HepG2 (cell line): ENCODE results near the gene SRP68. TPM values are rescaled to one million over a fixed set of nuclear protein-coding genes. Genes with fewer than 3 reads are reported as not detected.

Experiments
- ATAC-seq: fragments of 200-7000 bp; cut with Tn5 transposase; 3 replicates; pipeline ENCODE4 v1.9.1; 2020; ENCODE audit warnings: mild to moderate bottlenecking, moderate library complexity
- BruUV-seq: library from RNA; stranded (reverse); fragments of 400-500 nt; replicated peaks from 2 replicates; lab custom pipeline; 2021; lab: Mats Ljungman, UMichigan
- CTCF ChIA-PET: fragments of 300-600 bp; formaldehyde crosslinking; extraction: SDS; loops from one replicate; lab custom pipeline; 2021; ENCODE audit warnings: low total read pairs, inconsistent platforms, low intra/inter-chr PET ratio; lab: Yijun Ruan, JAX
- POLR2A ChIA-PET: fragments of 350-600 bp; sonication (Branson Sonifier 250); formaldehyde crosslinking; loops from one replicate; lab custom pipeline; 2020; ENCODE audit warnings: antibody characterized with exemption, inconsistent platforms; lab: Yijun Ruan, JAX
- DNase-seq: peaks from one replicate; pipeline ENCODE4 v3.0.0-alpha.2; 2015; ENCODE audit warnings: low spot score
- FAIRE-seq: peaks from 3 replicates; lab custom pipeline; 2011; peaks lifted over from hg19 to GRCh38; lab: Jason Lieb, UNC
- H2AFZ ChIP-seq: one replicate; pipeline ENCODE4 v1.6.1; 2011; ENCODE audit warnings: low read length, inconsistent platforms
- H3K27ac ChIP-seq: fragments of 300-600 bp; 3 replicates; pipeline ENCODE4 v1.8.0; 2011; ENCODE audit warnings: mixed run types, mild to moderate bottlenecking, mixed read lengths, low read length, inconsistent platforms; ENCODE audit not compliant: insufficient read depth; ENCODE audit errors: extremely low read length
- H3K27me3 ChIP-seq, 2 experiments: fragments of 200-600 bp in 1 of 2; 2 replicates in 1 of 2; 3 replicates in 1 of 2; pipeline versions ENCODE4 v1.6.0 to v1.8.0; 2011; ENCODE audit warnings: low read length in 2 of 2, mild to moderate bottlenecking in 2 of 2, moderate library complexity in 2 of 2, inconsistent platforms in 1 of 2; ENCODE audit not compliant: insufficient read depth in 2 of 2, control insufficient read depth in 1 of 2
- H3K36me3 ChIP-seq, 2 experiments: fragments of 200-600 bp in 1 of 2; replicated peaks in 1 of 2; 2 replicates in 1 of 2; 3 replicates in 1 of 2; pipeline versions ENCODE4 v1.5.1 to v1.8.0; 2011; ENCODE audit warnings: low read length in 2 of 2, inconsistent platforms in 1 of 2; ENCODE audit not compliant: insufficient read depth in 2 of 2, control insufficient read depth in 1 of 2
- H3K4me1 ChIP-seq: 2 replicates; pipeline ENCODE4 v1.5.1; 2012; ENCODE audit warnings: low read length, inconsistent platforms; ENCODE audit not compliant: insufficient read depth
- H3K4me2 ChIP-seq: 2 replicates; pipeline ENCODE4 v1.6.0; 2011; ENCODE audit warnings: low read depth, low read length, inconsistent platforms
- H3K4me3 ChIP-seq, 3 experiments: fragments of 200-600 bp in 1 of 3; sonication (generic), shearing (Covaris generic) in 1 of 3; replicated peaks in 1 of 3; 2 replicates each; pipeline ENCODE4 v1.5.1; 2011 to 2016; ENCODE audit warnings: low read length in 3 of 3, inconsistent platforms in 2 of 3, low read depth in 2 of 3, mild to moderate bottlenecking in 2 of 3, control low read depth in 1 of 3, mixed read lengths in 1 of 3; ENCODE audit not compliant: insufficient read depth in 1 of 3
- H3K79me2 ChIP-seq: one replicate; pipeline ENCODE4 v1.6.1; 2011; ENCODE audit warnings: low read length, inconsistent platforms; ENCODE audit not compliant: insufficient read depth
- H3K9ac ChIP-seq: 2 replicates; pipeline ENCODE4 v1.6.0; 2011; ENCODE audit warnings: mild to moderate bottlenecking, low read depth, low read length, inconsistent platforms; ENCODE audit not compliant: insufficient read depth
- H3K9me3 ChIP-seq: 2 replicates; pipeline ENCODE4 v1.5.1; 2012; ENCODE audit warnings: mild to moderate bottlenecking, low read length
- H4K20me1 ChIP-seq: 2 replicates; pipeline ENCODE4 v1.6.0; 2011; ENCODE audit warnings: inconsistent platforms, mild to moderate bottlenecking, low read length, moderate library complexity; ENCODE audit not compliant: insufficient read depth
- BCL6 ChIP-seq: IDR thresholded peaks from 2 replicates; pipeline ENCODE4 v1.6.1; 2016; ENCODE audit warnings: missing genetic modification reagents, missing compliant biosample characterization
- CERS6 ChIP-seq: sonication (generic); formaldehyde crosslinking; IDR thresholded peaks from 2 replicates; pipeline ENCODE4 v1.5.0; 2020; ENCODE audit warnings: missing genetic modification reagents
- EP300 ChIP-seq, 3 experiments: sonication (generic) in 1 of 3; formaldehyde crosslinking in 1 of 3; IDR thresholded peaks; 2 replicates each; pipeline versions ENCODE4 v1.5.1 to v1.6.1; 2011 to 2020; ENCODE audit warnings: low read depth in 2 of 3, low read length in 2 of 3, borderline replicate concordance in 1 of 3, improper control_type of control experiment in 1 of 3, mild to moderate bottlenecking in 1 of 3, missing genetic modification reagents in 1 of 3, moderate library complexity in 1 of 3
- ETV6 ChIP-seq: sonication (generic); formaldehyde crosslinking; conservative IDR thresholded peaks from 2 replicates; pipeline ENCODE4 v1.4.0; 2020; ENCODE audit warnings: missing genetic modification reagents
- HOMEZ ChIP-seq: IDR thresholded peaks from 2 replicates; pipeline ENCODE4 v1.6.1; 2016; ENCODE audit warnings: low read depth
- HOXA7 ChIP-seq: sonication (generic); formaldehyde crosslinking; IDR thresholded peaks from 2 replicates; pipeline ENCODE4 v1.8.1; 2022; ENCODE audit warnings: mild to moderate bottlenecking, missing genetic modification reagents, moderate library complexity
- KDM6A ChIP-seq: IDR thresholded peaks from 2 replicates; pipeline ENCODE4 v1.6.1; 2016; ENCODE audit warnings: low read depth
- TEAD2 ChIP-seq: sonication (generic); formaldehyde crosslinking; IDR thresholded peaks from 2 replicates; pipeline ENCODE4 v1.9.0; 2021; ENCODE audit warnings: missing genetic modification reagents
- TERF1 ChIP-seq: sonication (generic); formaldehyde crosslinking; IDR thresholded peaks from 2 replicates; pipeline ENCODE4 v1.8.0; 2022; ENCODE audit warnings: mild to moderate bottlenecking, missing genetic modification reagents, moderate library complexity
- U2AF1 ChIP-seq: fragments of 200-400 bp; formaldehyde crosslinking; optimal IDR thresholded peaks from 2 replicates; pipeline ENCODE3; 2017; ENCODE audit warnings: mild to moderate bottlenecking, low read depth, low read length
- ZNF263 ChIP-seq: sonication (generic); formaldehyde crosslinking; IDR thresholded peaks from 2 replicates; pipeline ENCODE4 v1.4.0; 2020; ENCODE audit warnings: missing genetic modification reagents
- ZNF326 ChIP-seq: sonication (generic); formaldehyde crosslinking; IDR thresholded peaks from 2 replicates; pipeline ENCODE4 v1.4.0; 2020; ENCODE audit warnings: missing genetic modification reagents, borderline replicate concordance
- ZNF777 ChIP-seq: sonication (generic); formaldehyde crosslinking; IDR thresholded peaks from 2 replicates; pipeline ENCODE4 v1.4.0; 2020; ENCODE audit warnings: missing genetic modification reagents
- ZSCAN21 ChIP-seq: sonication (generic); formaldehyde crosslinking; IDR thresholded peaks from 2 replicates; pipeline ENCODE4 v1.8.0; 2022; ENCODE audit warnings: mild to moderate bottlenecking, missing genetic modification reagents, moderate library complexity, borderline replicate concordance
- ZSCAN5A ChIP-seq: sonication (generic); formaldehyde crosslinking; IDR thresholded peaks from 2 replicates; pipeline ENCODE4 v1.8.0; 2022; ENCODE audit warnings: mild to moderate bottlenecking, missing genetic modification reagents, borderline replicate concordance
- ZSCAN9 ChIP-seq: IDR thresholded peaks from 2 replicates; pipeline ENCODE4 v1.6.1; 2016; ENCODE audit warnings: borderline replicate concordance
- WGBS: methylation state at CpG from one replicate; pipeline ENCODE4 v1.1.6; 2017; ENCODE audit warnings: low lambda C conversion rate; 5-methylcytosine and 5-hydroxymethylcytosine counted together
- in situ Hi-C: cut with HindIII; loops from 2 replicates; pipeline ENCODE4 v1.10.0; 2017; ENCODE audit warnings: low pct_unique_long_range_greater_than_20kb; ENCODE audit not compliant: extremely low pct_ligation_motif_present
- intact Hi-C: fragments of 100-400 bp; cut with micrococcal nuclease; formaldehyde crosslinking; loops from one replicate; pipeline ENCODE4 v1.10.0; 2022; ENCODE audit not compliant: unreplicated experiment
- polyA plus RNA-seq, 8 experiments: library from polyadenylated mRNA; depleted of rRNA in 3 of 8; stranded (reverse) in 7 of 8; unstranded in 1 of 8; fragments of >200 nt; fragmentation: Illumina TruSeq in 4 of 8; extraction: Trizol in 4 of 8; gene quantifications; 2 replicates each; pipeline versions ENCODE4 v1.2.1 to v1.2.3, GENCODE V29; 2011 to 2016; ENCODE audit warnings: low read depth in 4 of 8, missing spikeins in 1 of 8, mixed read lengths in 1 of 8; ENCODE audit not compliant: insufficient read depth in 1 of 8
- total RNA-seq, 5 experiments: library from RNA; depleted of rRNA; stranded (reverse); fragments of >200 nt; fragmentation: Illumina TruSeq; extraction: Trizol; gene quantifications; 2 replicates each; pipeline ENCODE4 v1.2.3, GENCODE V29; 2016; ENCODE audit warnings: low read depth in 1 of 5

Gene SRP68
- total and polyA plus RNA-seq, 2 of the 13 experiments (the other 11 are each of a cell fraction or from before 2014, with no cell fraction given) = 39.8 to 74.3 TPM

GRCh38 chr17:76025294-76025693 is 47.0 kb downstream of the SRP68 start:
- no peak for TF ChIP-seq HOXA7
- TF ChIP-seq ZNF777 = no peak
- TF ChIP-seq ETV6 (CRISPR knock-in tag) = no peak
- TF ChIP-seq HOMEZ (CRISPR knock-in tag) = no peak
- no peak for TF ChIP-seq CERS6
- no peak for TF ChIP-seq ZSCAN9 (CRISPR knock-in tag)
- no peak for TF ChIP-seq BCL6 (CRISPR knock-in tag)
- TF ChIP-seq ZSCAN21 (CRISPR knock-in tag) = no peak
- TF ChIP-seq ZNF263 (CRISPR knock-in tag) = no peak
- TF ChIP-seq KDM6A (CRISPR knock-in tag) = no peak
- no peak for TF ChIP-seq EP300 (IDR thresholded peaks at IDR 0.05; ENCODE audit: low read depth in 2 of 2, low read length in 2 of 2)
- TF ChIP-seq EP300 (CRISPR knock-in tag; IDR thresholded peaks at IDR 0.05; ENCODE audit: borderline replicate concordance) = no peak
- no peak for TF ChIP-seq TEAD2
- no peak for TF ChIP-seq ZSCAN5A (CRISPR knock-in tag)
- no peak for TF ChIP-seq ZNF326 (CRISPR knock-in tag)
- no peak for TF ChIP-seq TERF1 (CRISPR knock-in tag)
- TF ChIP-seq U2AF1 = no peak
- FAIRE-seq (no peak), ATAC-seq (no peak), DNase-seq (no peak)
- Histone ChIP-seq H3K27ac (no peak overlapping the region), H4K20me1 (no peaks in the 10 kb centered on the region), H3K27me3 (no peaks in the 10 kb centered on the region; a peak in 1 of 5 replicates), H2AFZ (no peak overlapping the region), H3K4me3 (no peak overlapping the region), H3K4me1 (peaks cover 48% of the 10 kb centered on the region), H3K9ac (no peak overlapping the region), H3K4me2 (no peak overlapping the region), H3K9me3 (no peaks in the 10 kb centered on the region), H3K79me2 (no peaks in the 10 kb centered on the region), H3K36me3 (peaks cover 1 to 9% of the 10 kb centered on the region in 2 experiments; a peak in 3 of 5 replicates)
- BruUV-seq = no TSS peak
- in situ Hi-C loops (no loop called here), intact Hi-C loops (loop anchor here (1.0 kb wide), 1 partner anchor 27 kb away; no protein-coding TSS in a partner anchor)
- ChIA-PET POLR2A (no interaction called here), CTCF (no interaction called here)
- 91% methylated on average over 12 of the region's 12 CpGs for WGBS
